Activated T-cell treated with anti-CD3 and anti-CD28 coated beads, Interleukin-2, amount 50 U/mL, for 4 hours (primary cell): ENCODE results near the gene TMEM39A. TPM values are rescaled to one million over a fixed set of nuclear protein-coding genes. Genes with fewer than 3 reads are reported as not detected.

Experiments
- ATAC-seq, 2 donors: fragments of 200-7000 bp; cut with Tn5 transposase; one replicate each; pipeline ENCODE4 v1.10.0; 2021
- DNase-seq: peaks from one replicate; pipeline ENCODE4 v3.0.0-alpha.2; 2020
- H3K27me3 Mint-ChIP-seq: one replicate; pipeline ENCODE4 v1.8.0; 2021; ENCODE audit warnings: low read depth, mixed read lengths
- H3K36me3 Mint-ChIP-seq: one replicate; pipeline ENCODE4 v1.8.0; 2022; ENCODE audit warnings: mixed read lengths; ENCODE audit not compliant: insufficient read depth
- H3K4me1 Mint-ChIP-seq: one replicate; pipeline ENCODE4 v1.8.0; 2021; ENCODE audit warnings: low read depth, mixed read lengths
- H3K4me3 Mint-ChIP-seq: one replicate; pipeline ENCODE4 v1.8.0; 2021; ENCODE audit warnings: mild to moderate bottlenecking, moderate library complexity, mixed read lengths
- H3K9me3 Mint-ChIP-seq: one replicate; pipeline ENCODE4 v1.8.0; 2021; ENCODE audit warnings: mixed read lengths
- total RNA-seq, 3 donors: library from RNA; stranded (reverse); gene quantifications; one replicate each; pipeline ENCODE4 v1.2.1, GENCODE V29; 2021

Gene TMEM39A
- 10 to 100 TPM; 44.2 to 53.2 (median 45.4) TPM for total RNA-seq

- Mint-ChIP-seq H3K36me3 (peaks cover 16% of the 10 kb centered on the region), H3K4me1 (peaks cover 27% of the 10 kb centered on the region), H3K4me3 (peak within 1 kb of the TSS; percentile 98), H3K9me3 (no peaks in the 10 kb centered on the region), H3K27me3 (no peaks in the 10 kb centered on the region)
- ATAC-seq: peak; percentile 86 to 90
- DNase-seq: peak; percentile 98
These were observed at the start of gene TMEM39A for GRCh38 chr3:119463171-119464169. Gene TMEM39A, minus strand, starts transcription at chr3:119463615. Its CDS starts 1,541 bp downstream, at chr3:119462074.

- Mint-ChIP-seq H3K4me3 (no peak overlapping the region), H3K27me3 (no peaks in the 10 kb centered on the region), H3K9me3 (no peaks in the 10 kb centered on the region), H3K36me3 (peaks cover 56% of the 10 kb centered on the region), H3K4me1 (peaks cover 31% of the 10 kb centered on the region)
- DNase-seq: no peak
- no peak for ATAC-seq
These were observed 47.3 kb upstream of the TMEM39A start for GRCh38 chr3:119510690-119511089.

- peak; percentile 76 to 86 for ATAC-seq
- peaks cover 58% of the 10 kb centered on the region for H3K36me3 Mint-ChIP-seq
- peaks cover 33% of the 10 kb centered on the region for H3K4me1 Mint-ChIP-seq
- DNase-seq: no peak
- H3K4me3 Mint-ChIP-seq: no peak overlapping the region
- no peaks in the 10 kb centered on the region for H3K27me3 Mint-ChIP-seq
- H3K9me3 Mint-ChIP-seq: no peaks in the 10 kb centered on the region
These were observed 44.9 kb upstream of the TMEM39A start for GRCh38 chr3:119508172-119508845.

- no peak for DNase-seq
- ATAC-seq: no peak
- peaks cover 33% of the 10 kb centered on the region for H3K4me1 Mint-ChIP-seq
- no peaks in the 10 kb centered on the region for H3K9me3 Mint-ChIP-seq
- peaks cover 52% of the 10 kb centered on the region for H3K36me3 Mint-ChIP-seq
- no peaks in the 10 kb centered on the region for H3K27me3 Mint-ChIP-seq
- peak overlapping the region; percentile 17 for H3K4me3 Mint-ChIP-seq
These were observed 44.0 kb upstream of the TMEM39A start for GRCh38 chr3:119507404-119507803.

- DNase-seq (no peak), ATAC-seq (no peak)
- peaks cover 54% of the 10 kb centered on the region for H3K36me3 Mint-ChIP-seq
- no peaks in the 10 kb centered on the region for H3K27me3 Mint-ChIP-seq
- peak overlapping the region; percentile 55 for H3K4me3 Mint-ChIP-seq
- H3K9me3 Mint-ChIP-seq: no peaks in the 10 kb centered on the region
- peaks cover 36% of the 10 kb centered on the region for H3K4me1 Mint-ChIP-seq
These were observed 43.2 kb upstream of the TMEM39A start for GRCh38 chr3:119506631-119507030.

- peak overlapping the region; percentile 14 for H3K4me3 Mint-ChIP-seq
- no peaks in the 10 kb centered on the region for H3K9me3 Mint-ChIP-seq
- ATAC-seq (no peak), DNase-seq (no peak)
- no peaks in the 10 kb centered on the region for H3K27me3 Mint-ChIP-seq
- peaks cover 24% of the 10 kb centered on the region for H3K36me3 Mint-ChIP-seq
- peaks cover 31% of the 10 kb centered on the region for H3K4me1 Mint-ChIP-seq
These were observed 37.5 kb upstream of the TMEM39A start for GRCh38 chr3:119500901-119501300.

- Mint-ChIP-seq H3K4me3 (peak overlapping the region; percentile 92), H3K36me3 (peaks cover 21% of the 10 kb centered on the region), H3K9me3 (no peaks in the 10 kb centered on the region), H3K27me3 (no peaks in the 10 kb centered on the region), H3K4me1 (peaks cover 28% of the 10 kb centered on the region)
- ATAC-seq (no peak), DNase-seq (no peak)
These were observed 36.9 kb upstream of the TMEM39A start for GRCh38 chr3:119500265-119500664.

- H3K36me3 Mint-ChIP-seq: peaks cover 12% of the 10 kb centered on the region
- H3K9me3 Mint-ChIP-seq: no peaks in the 10 kb centered on the region
- H3K4me1 Mint-ChIP-seq: peaks cover 27% of the 10 kb centered on the region
- ATAC-seq (peak; percentile 99 to 100), DNase-seq (peak; percentile 97)
- H3K27me3 Mint-ChIP-seq: no peaks in the 10 kb centered on the region
- H3K4me3 Mint-ChIP-seq: peak within 1 kb of the TSS; percentile 92
These were observed 35.0 kb upstream of the TMEM39A start, which contains the start of gene TIMMDC1 for GRCh38 chr3:119498186-119499011. Gene TIMMDC1, plus strand, starts transcription at chr3:119498547. Its CDS starts 187 bp downstream, at chr3:119498734.

GRCh38 chr3:119497820-119498185, 34.4 kb upstream of the TMEM39A start:
- peak overlapping the region; percentile 92 for H3K4me3 Mint-ChIP-seq
- H3K4me1 Mint-ChIP-seq: peaks cover 28% of the 10 kb centered on the region
- H3K27me3 Mint-ChIP-seq: no peaks in the 10 kb centered on the region
- H3K9me3 Mint-ChIP-seq: no peaks in the 10 kb centered on the region
- no peak for ATAC-seq
- peaks cover 15% of the 10 kb centered on the region for H3K36me3 Mint-ChIP-seq
- no peak for DNase-seq

- ATAC-seq (no peak), DNase-seq (no peak)
- Mint-ChIP-seq H3K27me3 (no peaks in the 10 kb centered on the region), H3K4me3 (no peak overlapping the region), H3K36me3 (peaks cover 17% of the 10 kb centered on the region), H3K9me3 (no peaks in the 10 kb centered on the region), H3K4me1 (peaks cover 9% of the 10 kb centered on the region)
These were observed 31.2 kb upstream of the TMEM39A start for GRCh38 chr3:119494597-119494996.

- peaks cover 4% of the 10 kb centered on the region for H3K4me1 Mint-ChIP-seq
- peaks cover 17% of the 10 kb centered on the region for H3K36me3 Mint-ChIP-seq
- DNase-seq (no peak), ATAC-seq (no peak)
- H3K9me3 Mint-ChIP-seq: no peaks in the 10 kb centered on the region
- H3K27me3 Mint-ChIP-seq: no peaks in the 10 kb centered on the region
- no peak overlapping the region for H3K4me3 Mint-ChIP-seq
These were observed 29.4 kb upstream of the TMEM39A start for GRCh38 chr3:119492810-119493209.

- ATAC-seq (no peak), DNase-seq (no peak)
- Mint-ChIP-seq H3K4me3 (no peak overlapping the region), H3K4me1 (peaks cover 4% of the 10 kb centered on the region), H3K36me3 (peaks cover 17% of the 10 kb centered on the region), H3K9me3 (no peaks in the 10 kb centered on the region), H3K27me3 (no peaks in the 10 kb centered on the region)
These were observed 28.7 kb upstream of the TMEM39A start for GRCh38 chr3:119492128-119492527.

GRCh38 chr3:119490153-119490552, 26.7 kb upstream of the TMEM39A start:
- Mint-ChIP-seq H3K4me3 (no peak overlapping the region), H3K36me3 (peaks cover 23% of the 10 kb centered on the region), H3K9me3 (no peaks in the 10 kb centered on the region), H3K27me3 (no peaks in the 10 kb centered on the region), H3K4me1 (peaks cover 4% of the 10 kb centered on the region)
- ATAC-seq (no peak), DNase-seq (no peak)

GRCh38 chr3:119485563-119485962, 22.1 kb upstream of the TMEM39A start:
- no peaks in the 10 kb centered on the region for H3K27me3 Mint-ChIP-seq
- no peak overlapping the region for H3K4me3 Mint-ChIP-seq
- no peak for DNase-seq
- peaks cover 21% of the 10 kb centered on the region for H3K36me3 Mint-ChIP-seq
- ATAC-seq: no peak
- H3K9me3 Mint-ChIP-seq: no peaks in the 10 kb centered on the region
- no peaks in the 10 kb centered on the region for H3K4me1 Mint-ChIP-seq
